Sigmoid colon (tissue), 4 donors: Measurements from ENCODE around the gene KIF1A.

Source experiments
- POLR2A ChIP-seq, 2 donors: fragments of 450-650 bp; IDR thresholded peaks; one replicate each; pipeline ENCODE4 v1.6.1; 2016; ENCODE audit warnings: antibody characterized with exemption in 2 of 2, mild to moderate bottlenecking in 2 of 2, moderate library complexity in 2 of 2
- POLR2AphosphoS5 ChIP-seq, 4 donors: sonication (generic); formaldehyde crosslinking; IDR thresholded peaks; one replicate each; pipeline ENCODE4 v1.6.1; 2017; ENCODE audit warnings: antibody characterized with exemption in 4 of 4
- TF ChIP-seq, protein P1 (sequence below), 4 experiments: fragments of 450-650 bp in 3 of 4; fragments of 200-600 bp in 1 of 4; IDR thresholded peaks; one replicate each; pipeline ENCODE4 v1.5.1; 2016 to 2019; ENCODE audit warnings: antibody characterized with exemption in 4 of 4, mild to moderate bottlenecking in 3 of 4, moderate library complexity in 2 of 4

DNA sequence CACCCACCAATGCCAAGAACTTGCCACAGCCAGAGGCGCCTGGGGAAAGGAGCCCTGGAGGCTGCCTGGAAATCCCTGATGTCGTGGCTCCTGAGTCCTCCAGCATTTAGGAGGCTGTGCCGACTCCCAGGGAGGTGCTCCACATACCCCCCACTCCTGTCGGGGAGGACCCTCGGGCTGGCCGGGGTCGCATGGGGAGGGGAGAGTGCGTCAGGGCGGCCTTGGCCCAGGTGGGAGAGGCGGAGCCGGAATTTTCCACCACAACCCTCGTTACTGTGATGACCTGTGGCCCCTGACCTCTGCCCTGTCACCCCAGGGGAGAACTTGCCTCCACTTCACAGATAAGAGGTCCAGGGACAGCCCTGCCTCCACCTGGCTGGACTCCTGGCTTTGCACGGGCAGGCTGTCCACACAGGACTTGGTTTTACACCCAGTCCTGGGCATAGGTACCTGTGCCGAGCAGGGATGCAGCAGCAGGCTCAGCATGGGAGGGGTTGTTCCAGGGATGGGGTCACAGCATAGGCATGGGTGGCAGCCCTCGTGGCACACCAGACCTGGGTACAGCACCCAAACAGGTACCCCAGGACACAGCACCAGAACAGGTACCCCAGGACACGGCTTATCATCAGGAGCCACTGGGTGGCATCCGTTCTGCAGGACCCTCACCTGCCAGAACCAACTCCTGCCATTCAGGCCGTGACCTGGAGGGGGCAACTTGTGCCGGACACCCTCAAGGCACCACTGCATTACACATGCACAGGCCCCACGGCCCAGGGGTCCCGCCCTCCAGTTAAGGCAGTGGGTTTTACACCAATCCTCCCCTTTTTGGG is 36.3 kb upstream of the KIF1A start:
- TF ChIP-seq, protein P1, sequence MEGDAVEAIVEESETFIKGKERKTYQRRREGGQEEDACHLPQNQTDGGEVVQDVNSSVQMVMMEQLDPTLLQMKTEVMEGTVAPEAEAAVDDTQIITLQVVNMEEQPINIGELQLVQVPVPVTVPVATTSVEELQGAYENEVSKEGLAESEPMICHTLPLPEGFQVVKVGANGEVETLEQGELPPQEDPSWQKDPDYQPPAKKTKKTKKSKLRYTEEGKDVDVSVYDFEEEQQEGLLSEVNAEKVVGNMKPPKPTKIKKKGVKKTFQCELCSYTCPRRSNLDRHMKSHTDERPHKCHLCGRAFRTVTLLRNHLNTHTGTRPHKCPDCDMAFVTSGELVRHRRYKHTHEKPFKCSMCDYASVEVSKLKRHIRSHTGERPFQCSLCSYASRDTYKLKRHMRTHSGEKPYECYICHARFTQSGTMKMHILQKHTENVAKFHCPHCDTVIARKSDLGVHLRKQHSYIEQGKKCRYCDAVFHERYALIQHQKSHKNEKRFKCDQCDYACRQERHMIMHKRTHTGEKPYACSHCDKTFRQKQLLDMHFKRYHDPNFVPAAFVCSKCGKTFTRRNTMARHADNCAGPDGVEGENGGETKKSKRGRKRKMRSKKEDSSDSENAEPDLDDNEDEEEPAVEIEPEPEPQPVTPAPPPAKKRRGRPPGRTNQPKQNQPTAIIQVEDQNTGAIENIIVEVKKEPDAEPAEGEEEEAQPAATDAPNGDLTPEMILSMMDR (IDR thresholded peaks at IDR 0.05) = no peak
- TF ChIP-seq POLR2AphosphoS5 (IDR thresholded peaks at IDR 0.05) (no peak), POLR2A (IDR thresholded peaks at IDR 0.05) (no peak)
